GM19463 (cell line): ENCODE data around the gene FAM168A.

Experiments
- ATAC-seq: cut with Tn5 transposase; IDR thresholded peaks from one replicate; pipeline ENCODE4 v1.9.1; 2021; ENCODE audit warnings: mild to moderate bottlenecking, moderate library complexity; ENCODE audit not compliant: unreplicated experiment

The FAM168A gene

DNA sequence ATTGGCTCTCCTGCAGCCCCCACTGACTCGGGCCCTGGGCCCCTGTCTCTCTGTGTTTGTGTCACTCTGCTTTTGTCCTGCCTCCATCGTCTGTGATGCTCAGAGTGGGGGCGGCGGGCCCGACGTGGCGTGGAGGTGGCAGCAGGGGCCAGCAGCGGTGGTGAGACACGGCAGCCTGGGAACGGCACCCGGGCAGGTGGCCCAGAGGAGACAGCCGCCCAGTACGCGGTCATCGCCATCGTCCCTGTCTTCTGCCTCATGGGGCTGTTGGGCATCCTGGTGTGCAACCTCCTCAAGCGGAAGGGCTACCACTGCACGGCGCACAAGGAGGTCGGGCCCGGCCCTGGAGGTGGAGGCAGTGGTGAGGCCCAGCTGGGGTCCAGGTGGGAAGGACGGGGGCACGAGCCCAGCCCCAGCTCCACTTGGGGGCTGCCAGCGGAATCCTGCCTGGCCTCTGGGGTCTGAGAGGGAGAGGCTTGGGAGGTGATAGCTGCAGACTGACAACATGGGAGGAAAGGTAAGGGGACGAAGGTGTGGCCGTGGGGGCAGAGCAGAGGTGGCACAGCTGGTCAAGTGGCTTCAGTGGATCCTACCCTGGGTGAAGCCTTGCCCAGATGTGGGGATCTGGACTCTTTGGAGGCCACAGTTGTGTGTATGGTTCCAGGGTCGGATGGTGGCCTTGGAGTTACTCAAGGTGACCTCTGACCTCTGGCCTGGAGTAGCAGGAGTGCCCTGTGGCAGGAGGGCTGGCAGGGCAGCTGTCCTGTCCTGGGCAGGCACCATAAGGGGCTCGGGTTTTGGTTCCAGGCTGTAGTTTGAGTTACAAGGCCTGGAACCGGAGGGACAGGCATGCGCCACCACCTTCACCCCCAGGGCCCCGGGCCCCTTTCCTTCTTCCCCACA, 205.6 kb downstream of the FAM168A start:
- ATAC-seq: no peak

- no peak for ATAC-seq
Observed at GRCh38 chr11:73391665-73392064, 206.2 kb downstream of the FAM168A start.

DNA sequence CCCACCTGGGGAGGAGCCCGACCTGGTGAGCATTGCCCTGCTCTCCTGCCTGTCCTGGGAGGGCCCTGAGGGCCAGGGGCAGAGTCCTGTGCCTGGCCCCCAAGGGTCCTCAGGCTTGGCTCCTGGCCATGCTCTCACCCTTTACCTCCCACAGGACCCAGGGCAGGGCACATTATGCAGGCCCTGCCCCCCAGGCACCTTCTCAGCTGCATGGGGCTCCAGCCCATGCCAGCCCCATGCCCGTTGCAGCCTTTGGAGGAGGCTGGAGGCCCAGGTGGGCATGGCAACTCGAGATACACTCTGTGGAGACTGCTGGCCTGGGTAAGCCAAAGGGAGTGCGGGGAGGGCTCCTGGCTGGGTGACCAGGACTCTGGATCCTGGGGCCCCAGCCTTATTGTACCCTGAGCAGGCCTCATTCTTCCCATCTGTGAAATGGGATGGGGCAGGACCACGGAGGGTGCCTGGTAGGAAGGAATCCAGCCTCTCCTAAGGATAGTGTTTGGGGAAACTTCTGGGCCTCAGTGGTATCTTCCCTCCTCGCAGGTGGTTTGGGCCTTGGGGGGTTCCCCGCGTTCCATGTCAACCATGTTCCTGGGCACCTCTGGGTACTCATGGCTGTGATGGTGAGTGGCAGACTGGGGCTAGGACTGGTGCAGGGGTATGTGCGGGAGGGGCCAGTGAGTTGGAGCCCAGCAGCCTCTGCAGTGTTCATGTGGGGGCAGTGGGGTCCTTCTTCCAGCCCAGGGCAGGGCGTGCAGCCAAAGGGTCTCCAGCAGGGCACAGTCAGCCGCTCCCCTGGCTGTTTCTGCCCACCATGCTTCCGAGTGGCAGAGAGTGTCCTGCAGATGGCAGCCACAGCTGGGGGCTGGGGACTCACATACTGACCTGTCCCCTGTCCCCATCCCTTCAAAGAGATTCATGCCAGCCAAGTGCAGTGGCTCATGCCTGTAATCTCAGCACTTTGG, 207.0 kb downstream of the FAM168A start:
- no peak for ATAC-seq

DNA sequence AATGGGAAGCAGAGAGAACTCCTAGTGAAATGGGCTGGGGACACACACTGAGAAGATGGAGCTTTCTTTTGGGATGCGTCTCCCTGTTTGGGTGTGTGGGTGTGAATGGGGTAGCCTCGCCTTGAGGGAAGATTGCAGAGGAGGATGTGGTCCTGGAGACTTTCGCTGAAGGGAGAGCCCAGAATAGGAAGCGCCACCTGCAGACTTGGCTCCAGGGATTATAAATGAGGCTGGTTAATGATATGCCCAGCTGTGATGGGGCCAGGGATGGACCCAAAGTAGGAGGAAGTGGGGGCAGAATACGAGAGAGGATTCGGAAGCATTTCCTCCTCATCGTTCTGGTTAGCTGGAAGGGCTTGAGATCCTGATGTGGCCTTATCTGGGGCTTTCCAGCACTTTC, 208.0 kb downstream of the FAM168A start:
- ATAC-seq: no peak

DNA sequence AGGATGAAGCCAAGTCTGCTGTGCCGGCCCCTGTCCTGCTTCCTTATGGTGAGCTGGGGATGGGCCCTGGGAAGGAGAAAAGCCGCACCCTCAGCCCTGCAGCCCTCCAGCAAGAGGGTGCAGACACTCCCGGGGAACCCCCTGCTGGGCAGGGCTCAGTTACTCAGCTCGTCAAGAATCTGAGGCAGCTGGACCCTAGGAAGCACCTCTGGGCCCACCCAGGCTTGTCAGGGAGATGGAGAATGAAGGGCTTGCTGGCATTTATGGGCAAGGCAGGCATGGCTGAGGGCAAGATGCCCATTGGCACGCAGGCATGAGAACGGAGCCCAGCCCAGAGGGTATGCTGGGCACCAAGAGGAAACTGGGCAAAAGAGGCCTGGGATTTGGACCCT, 208.8 kb downstream of the FAM168A start:
- ATAC-seq: no peak

DNA sequence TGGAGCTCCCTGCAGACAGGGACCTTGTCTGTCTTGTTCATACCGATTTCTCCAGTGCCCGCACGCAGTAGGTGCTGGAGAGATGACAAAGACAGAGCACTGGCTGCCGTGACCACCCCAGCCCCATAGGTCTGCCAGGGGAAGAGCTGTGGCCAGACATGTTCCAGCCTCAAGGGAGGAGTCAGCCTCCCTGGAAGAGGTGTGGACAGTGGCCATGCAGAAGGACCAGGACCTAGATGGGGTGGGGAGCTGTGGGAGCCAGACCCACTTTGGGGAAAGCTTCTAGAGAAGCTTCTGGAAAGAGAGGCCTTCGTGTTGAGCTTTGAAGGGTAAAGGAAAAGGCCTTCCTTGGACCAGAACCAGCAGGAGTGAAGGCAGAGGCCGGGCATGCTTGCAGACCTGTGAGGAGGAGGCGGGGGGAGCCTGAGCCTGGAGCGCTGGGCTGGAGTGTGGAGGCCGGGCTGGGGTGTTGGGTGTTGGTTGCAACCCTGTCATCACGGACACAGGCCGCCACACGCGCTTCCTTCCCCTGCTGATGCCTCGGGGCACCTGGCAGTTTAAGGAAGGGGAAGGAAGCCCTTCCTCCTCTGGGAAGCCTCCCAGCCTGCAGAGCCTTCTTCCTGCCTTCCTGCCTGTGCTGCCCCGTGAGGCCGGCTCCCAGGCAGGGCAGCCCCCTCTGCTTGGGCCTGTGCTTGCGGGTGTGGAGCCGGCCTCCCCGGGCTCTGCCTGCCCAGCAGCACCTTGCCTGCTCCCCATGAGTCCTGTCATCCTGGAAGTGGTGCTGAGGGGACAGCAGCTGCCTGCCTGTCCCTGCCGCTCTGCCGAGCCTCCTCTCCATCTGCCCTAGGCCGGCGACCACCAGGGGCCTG, 209.4 kb downstream of the FAM168A start:
- no peak for ATAC-seq

DNA sequence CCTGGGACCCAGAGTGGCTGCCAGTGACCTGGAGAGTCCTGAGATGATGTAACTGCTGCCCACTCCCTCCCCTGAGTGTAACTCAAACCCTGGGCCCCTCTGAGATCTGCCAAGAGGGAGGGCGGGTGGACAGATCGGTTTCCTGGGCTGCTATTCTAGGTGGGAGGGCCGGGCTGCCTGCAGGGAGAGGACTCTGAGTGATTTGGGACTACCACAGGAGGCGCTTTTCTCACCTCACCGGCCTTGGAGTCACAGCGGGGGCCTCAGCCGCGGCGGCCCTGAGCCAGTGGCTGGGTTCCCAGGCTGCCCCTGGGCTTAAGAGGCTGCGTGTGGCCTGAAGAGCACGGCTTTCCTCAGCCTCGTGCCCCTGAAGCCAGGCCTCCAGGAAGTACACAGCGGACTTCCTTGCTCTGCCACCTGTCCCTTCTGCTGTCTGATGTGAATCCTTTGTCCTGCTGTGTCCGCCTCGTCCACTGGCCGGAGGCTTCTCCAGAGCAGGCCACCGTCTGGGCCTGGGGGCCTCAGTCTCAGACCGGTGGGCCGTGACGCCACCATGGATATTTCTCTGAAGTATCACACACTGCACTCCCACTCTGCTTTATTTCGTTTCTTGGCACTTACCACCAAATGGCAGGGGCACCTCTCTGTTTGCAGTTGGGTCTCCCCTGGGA, 210.2 kb downstream of the FAM168A start:
- no peak for ATAC-seq

GRCh38 chr11:73386546-73386945, 211.4 kb downstream of the FAM168A start:
- ATAC-seq: no peak

DNA sequence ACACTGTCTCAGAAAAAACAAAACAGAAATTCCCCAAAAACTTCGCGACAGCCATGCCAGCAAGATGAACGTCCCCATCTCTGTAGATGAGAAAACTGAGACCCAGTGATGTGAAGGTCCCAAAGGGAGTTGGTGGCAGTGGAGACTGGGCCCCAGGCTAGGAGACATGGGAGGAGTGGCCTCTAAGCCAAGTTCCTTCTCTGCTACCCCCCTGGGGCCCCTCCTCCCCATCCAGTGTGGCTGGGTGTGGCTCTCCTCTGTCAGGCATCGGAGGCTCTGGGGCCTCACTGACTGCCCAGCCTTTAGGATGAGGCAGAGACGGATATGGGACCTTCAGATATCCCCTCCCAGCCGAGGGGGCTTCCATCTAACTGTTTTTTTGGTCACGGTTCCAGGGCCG, 211.9 kb downstream of the FAM168A start:
- ATAC-seq: peak; percentile 37

DNA sequence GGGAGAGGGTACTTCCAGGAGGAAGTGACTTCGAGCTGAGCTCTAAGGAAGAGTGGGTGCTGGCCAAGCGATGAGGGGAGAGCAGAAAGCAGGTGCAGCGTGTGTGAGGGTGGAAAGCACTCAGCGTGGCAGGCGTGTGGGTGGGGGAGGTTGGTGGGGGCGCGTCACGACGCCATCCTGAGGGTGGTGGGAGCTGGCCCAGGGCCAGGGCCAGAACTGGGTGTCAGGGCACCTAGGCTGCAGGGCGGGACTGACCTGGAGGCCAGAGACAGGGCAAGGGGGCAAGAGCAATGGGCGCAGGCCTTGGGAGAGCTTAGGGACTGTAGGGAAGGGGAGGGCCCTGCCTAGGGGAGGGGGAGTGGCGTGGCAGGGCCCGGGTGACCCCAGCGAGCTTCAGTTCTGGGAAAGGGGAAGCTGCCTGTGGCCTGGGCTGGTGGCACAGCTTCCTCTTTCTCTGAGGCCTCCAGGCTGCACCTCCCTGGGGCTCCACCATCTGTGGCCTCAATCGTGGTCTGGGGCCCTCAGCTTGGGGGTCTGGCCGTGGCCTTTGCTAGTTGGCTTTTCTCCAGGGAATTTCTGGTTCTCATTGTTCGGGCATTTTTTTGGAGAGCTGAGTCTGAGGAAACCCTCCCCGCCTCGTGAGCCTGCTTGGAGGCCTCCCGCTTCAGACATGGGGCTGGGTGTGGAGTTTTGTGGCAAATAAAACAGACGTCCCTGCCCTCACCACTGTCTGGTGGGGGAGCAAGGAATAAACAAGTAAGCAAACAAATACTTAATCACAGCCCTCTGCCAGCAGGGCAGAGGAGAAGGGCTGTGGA, 212.8 kb downstream of the FAM168A start:
- ATAC-seq: peak; percentile 47

DNA sequence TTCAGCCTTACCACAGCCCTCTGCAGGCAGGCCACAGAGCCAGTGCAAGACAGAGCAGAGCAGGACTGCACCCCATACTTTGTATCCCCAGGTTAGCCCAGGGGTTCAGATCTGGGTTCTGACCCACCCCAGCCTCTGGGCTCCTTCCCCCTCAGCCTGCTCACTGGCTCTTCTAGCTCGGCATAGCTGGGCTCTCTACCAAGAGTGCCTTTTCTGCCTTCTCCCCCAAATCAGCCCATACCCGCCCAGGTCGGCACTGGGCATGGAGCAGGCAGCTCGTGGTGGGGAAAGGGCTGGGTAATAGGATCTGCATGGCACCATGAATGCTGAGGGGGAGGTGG, 213.4 kb downstream of the FAM168A start:
- ATAC-seq: no peak

DNA sequence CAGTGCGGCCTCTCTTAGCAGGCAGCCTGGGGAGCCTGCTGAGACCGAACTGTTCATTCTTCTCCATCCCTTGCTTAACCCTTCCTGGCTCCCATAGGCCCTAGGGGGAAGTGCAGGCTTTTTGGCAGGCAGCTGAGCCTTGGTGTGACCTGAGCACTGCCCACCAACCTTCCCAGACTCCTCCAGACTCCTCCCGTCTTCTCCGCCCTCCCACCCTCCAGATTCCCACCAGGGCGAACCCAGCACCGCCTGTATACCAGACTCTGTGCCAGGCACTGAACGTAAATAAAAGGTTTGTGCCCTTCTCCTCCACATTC, 213.8 kb downstream of the FAM168A start:
- ATAC-seq: no peak

GRCh38 chr11:73383249-73384124, 214.4 kb downstream of the FAM168A start:
- ATAC-seq: no peak

- ATAC-seq: no peak
Observed at GRCh38 chr11:73382747-73383146, 215.2 kb downstream of the FAM168A start.

DNA sequence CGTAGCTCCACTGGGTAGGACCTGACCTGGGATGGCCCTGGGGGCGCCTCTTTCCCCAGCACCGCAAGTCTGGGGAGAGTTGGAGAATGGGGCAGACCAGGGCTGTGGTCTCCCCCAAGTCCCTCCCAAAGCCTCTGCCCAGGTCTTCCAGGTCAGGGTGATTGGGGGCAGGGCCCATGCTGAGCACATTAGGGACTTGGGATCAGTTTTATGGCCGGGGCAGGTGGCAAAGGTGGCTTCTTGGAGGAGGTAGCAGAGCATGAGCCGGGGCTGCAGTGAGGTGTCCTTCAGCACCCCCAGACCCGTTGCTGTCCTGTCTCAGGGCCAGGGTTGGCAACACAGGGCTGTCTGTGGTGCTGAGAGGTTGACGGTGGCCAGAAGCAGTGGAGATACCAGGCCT, 215.7 kb downstream of the FAM168A start:
- ATAC-seq: no peak

DNA sequence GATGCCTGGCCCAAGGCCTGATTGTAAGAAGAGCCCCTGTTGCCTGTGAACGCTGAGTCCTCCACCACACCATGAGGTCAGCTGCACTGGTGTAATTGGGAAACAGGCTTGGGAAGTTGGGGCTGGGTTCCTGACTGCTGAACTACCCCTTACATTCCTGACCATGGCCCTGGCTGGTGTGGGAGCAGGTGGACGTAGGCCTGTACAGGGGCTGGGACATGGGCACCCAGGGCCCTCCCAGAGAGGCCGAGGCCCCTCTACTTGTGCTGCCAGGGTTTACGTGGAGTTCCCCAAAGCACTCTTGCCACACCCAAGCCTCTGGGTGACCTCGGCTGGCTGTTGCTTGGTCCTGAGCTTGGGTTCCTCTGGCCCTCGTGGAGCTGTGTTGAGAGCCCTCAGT, 216.3 kb downstream of the FAM168A start:
- ATAC-seq: no peak

- ATAC-seq: no peak
Observed at GRCh38 chr11:73380897-73381410, 217.0 kb downstream of the FAM168A start.

DNA sequence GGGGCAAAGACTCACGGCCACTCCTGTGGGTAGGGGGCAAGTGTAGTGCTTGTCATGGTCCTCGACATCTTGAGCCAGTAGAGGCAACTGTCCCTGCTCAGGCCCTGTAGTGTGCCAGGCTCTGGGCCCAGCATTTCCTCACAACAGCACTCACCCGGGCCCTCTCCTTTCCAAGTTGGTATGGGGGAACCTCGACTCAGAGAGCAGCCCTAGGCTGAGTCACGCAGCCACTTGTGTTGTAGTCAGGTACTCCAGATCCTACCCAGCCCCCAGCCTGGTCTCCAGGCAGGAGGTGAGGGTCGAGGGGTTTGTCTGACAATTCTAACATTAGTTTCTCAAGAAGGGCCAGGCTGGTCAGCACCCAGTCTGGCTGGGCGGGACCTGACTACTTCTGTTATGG, 217.6 kb downstream of the FAM168A start:
- no peak for ATAC-seq
